Dermis microvascular lymphatic vessel endothelial cell (primary cell): ENCODE measurements around the gene ANKH. TPM values are rescaled to one million over a fixed set of nuclear protein-coding genes. Genes with fewer than 3 reads are reported as not detected.
"Not testable (repeated sequence)": the region's sequence is repeated elsewhere in the genome, so short reads cannot be mapped to it uniquely, and the experiment has no call there.

Experiments
- DNase-seq, 2 donors: peaks; one replicate each; pipeline versions ENCODE4 v3.0.0 to v3.0.0-alpha.2; 2010; ENCODE audit warnings: low read depth in 2 of 2
- total RNA-seq: library from RNA; depleted of rRNA; stranded (reverse); fragments of >200 nt; gene quantifications from 2 replicates; pipeline ENCODE4 v1.2.1, GENCODE V29; 2014

Gene ANKH
- total RNA-seq, 1 donor from 2014 or later: 12.7 TPM

DNA sequence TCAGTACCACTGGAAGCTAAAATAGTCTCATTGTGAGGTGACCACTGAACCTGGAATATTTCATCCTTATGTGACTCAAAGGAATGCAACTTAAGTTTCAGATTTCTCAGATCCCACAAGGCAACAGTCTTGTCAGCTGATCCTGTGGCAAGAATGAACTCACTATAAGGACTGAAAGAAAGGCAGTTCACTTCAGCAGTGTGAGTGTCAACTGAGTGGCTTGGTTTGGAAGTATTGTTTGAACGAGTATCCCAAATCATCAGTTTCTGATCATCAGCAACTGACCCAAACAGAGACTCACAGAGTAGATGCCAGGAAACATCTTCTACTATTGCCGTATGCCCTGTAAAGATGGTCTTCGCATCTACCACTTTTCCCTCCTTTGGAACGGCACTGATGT lies 74.2 kb downstream of the ANKH start:
- not testable (repeated sequence) for DNase-seq

DNA sequence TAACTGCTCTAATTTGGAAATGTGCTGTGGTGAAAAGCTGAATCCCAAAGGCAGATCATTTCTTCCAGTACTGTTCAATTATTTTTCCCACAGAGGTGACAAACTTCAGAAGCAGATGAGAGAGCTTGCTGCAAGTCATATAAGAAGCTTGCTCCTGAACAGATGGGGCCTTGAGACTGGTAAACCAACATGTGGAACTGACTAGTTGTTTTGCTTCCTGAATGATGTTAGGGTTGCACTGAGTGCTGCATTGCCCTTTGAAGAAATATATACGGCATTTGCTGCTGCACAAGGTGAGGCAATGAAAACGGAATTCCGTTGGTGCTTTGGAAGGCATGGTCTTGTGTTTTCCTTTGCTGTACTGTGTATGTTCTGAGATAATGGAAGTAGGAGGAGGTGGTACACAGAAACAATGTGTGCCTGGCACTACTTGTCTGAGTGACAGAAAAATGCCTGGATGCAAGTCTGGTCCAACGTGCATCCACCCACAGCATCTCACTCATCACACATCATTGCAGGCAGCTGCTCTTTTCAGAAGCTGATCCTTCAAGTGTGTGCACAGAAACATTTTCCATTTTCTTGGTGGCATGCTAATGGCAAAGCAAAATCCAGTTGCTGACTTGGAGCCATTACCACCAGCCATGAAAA lies 76.9 kb downstream of the ANKH start:
- DNase-seq: no peak

DNA sequence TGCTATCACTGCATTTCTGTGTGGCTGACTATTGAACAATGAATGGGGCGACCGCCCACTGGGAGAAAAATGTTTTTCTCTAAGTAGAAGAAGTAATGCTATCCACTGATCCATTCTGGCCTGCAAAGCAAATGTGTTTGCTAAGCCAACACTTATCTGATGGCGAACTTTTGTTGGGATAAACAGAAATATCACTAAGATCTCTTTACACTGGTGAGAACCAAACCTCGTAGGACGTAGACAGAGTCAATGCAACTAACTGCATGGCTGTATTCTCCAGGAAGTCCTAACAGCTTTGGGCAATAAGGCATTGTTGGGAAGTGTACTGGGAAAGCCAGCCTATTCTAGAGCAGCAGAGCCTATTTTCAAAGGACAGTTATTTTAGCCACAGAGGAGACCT lies 77.7 kb downstream of the ANKH start:
- no peak for DNase-seq

DNA sequence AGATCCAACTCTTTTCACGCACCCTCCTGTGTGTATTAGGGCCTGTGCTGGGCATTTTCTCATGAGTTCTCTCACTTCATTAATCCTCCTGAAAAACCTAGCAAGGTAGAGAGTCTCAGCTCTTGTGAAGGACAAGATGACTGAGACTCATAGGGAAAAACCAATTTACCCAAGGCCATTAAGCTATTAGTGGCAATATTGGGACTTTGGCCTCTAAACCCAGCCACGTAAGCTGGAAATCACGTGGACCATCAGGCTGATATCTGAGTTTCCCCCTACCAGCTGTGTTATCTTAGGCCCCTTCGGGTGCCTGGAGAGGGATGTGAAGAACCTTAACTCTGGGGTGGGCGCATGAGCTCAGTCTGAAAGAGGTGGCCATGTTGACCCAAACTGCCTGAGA lies 80.7 kb downstream of the ANKH start:
- DNase-seq: no peak

DNA sequence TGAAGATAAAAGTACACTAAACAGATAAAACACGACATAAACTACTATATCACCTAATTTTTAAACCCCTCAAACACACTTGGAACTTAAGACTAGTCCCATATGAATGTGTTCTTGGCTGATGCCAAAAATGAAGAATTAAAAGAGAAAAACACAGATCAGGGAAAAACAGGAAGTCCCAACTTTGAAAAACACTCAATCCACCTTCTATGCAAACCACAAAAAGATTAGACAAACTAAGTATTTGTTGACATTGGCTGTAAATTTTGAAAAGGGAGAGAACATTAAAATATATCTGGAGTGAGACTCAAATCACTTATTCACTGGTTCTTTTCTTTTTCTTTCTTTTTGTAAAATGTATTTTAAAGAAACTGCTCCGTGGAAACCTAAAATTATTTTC lies 81.4 kb downstream of the ANKH start:
- peak in 1 of 2 donors; percentile 24 for DNase-seq

DNA sequence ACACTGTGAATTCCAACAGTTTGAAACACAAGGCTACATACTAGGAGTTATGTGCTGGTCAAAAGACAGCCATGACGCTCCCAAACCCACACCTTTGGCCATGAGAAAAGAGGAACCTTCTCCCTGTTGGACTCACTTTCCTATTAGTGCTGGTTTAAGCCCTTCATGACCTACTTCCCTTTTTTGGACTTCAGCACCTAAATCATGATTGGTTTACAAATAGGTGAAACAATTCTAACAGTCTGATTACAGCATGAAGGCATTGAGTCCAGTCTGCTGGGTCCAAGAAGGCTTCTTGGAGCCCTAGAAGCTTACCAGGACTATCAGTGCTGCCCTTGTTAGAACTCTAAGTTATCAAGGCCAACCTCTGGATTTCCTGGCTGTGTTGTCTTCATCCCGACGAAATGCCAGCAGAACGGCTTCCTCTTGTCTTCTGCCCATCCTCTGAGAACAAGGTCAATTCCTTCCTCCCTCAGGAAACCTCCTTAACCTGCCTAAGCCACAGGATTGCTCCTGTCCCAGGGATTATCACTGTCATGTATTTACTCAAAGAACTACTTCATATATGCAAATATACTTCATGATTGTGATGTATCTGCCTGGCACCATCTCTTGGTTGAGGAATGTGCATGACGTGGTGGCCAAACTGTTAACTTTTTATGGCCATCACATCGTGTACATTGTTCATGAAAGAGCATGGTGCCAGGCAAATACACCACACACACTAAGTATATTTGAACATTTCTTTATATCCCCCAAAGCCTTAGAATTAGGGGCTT lies 83.6 kb downstream of the ANKH start:
- no peak for DNase-seq

DNA sequence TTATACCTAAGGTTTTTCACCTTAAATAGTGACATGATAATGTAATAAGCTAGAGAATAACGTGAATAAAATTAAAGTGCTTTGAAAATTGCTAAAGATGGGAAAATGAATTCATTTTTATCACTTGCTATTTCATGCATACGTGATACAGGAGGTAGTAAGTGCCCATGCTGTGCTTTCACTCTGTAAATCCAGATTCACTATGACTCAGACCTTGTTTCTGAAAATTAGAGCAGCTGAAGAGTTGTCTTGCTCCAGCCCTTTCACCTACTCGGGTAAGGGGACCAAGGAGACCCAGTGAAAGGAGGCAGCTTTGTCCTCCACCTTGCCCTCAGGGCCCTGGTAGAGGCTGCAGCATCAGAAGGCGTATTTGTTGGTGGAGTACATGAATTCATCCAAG lies 87.9 kb downstream of the ANKH start:
- DNase-seq: no peak

DNA sequence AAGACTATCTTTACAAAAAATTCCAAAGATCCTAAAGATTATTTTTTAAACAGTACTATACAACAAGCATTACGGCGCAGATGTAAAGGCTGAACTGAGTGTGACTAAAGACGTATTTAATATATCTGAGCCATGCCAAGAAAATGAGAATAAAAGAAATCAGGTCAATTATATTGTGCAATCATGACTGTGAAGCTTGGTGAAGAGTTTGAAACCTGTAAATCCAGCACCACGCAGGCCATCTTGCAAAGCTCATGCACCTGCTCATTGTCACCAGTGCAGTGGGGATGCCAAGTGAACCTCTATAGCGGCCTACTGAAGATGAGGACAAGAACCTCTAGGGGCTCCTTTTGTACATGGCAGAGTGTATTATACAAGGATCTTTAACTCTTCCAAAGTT lies 89.0 kb downstream of the ANKH start:
- no peak for DNase-seq

DNA sequence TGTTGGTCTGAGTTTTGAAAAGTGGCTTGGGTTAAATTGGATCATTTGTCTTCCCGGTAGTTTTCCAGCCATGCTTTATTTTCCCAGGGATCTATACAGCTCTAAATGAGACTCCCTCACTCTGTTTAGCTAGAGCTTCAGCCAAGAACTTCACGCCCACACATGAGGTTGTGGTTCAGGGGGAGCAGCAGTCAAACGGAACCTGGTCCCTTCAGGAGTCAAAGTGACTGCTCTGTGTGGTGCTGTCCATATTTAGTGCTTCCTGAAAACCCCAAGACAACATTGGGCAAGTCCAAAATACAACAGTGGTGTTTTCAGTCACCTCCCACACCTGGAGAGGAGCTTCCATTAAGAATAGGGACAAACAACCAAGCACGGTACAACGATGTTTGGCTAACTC lies 90.5 kb downstream of the ANKH start:
- DNase-seq: peak in 1 of 2 donors; percentile 9

DNA sequence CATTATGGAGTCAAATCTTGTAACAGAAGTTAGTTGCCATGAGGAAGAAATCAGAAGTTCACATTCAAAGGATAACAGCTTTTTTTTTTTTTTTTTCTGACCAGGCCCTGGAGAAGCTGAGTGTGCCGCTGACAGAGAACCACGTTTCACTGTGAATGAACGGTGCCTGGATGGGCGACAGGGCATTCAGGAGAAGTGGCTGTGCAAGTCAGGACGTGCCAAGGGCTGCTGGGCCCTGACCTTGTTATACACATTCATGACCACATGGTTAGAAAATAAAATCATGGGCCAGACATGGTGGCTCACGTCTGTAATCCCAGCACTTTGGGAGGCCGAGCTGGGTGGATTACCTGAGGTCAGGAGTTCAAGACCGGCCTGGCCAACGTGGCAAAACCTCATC lies 91.6 kb downstream of the ANKH start:
- no peak for DNase-seq

DNA sequence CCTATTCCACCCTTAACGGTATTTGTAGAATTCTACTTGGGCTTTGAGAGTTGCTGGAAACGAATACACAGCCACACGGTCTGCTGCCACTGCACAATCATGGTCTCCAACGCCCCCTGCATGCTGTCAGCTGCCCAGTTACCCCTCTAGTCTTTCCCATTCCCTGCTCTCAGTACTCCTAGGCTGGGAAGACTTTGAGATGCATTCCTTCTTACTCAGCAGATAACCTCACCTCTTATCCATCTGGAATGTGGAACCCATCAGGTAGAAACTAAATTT lies 92.8 kb downstream of the ANKH start:
- no peak for DNase-seq

DNA sequence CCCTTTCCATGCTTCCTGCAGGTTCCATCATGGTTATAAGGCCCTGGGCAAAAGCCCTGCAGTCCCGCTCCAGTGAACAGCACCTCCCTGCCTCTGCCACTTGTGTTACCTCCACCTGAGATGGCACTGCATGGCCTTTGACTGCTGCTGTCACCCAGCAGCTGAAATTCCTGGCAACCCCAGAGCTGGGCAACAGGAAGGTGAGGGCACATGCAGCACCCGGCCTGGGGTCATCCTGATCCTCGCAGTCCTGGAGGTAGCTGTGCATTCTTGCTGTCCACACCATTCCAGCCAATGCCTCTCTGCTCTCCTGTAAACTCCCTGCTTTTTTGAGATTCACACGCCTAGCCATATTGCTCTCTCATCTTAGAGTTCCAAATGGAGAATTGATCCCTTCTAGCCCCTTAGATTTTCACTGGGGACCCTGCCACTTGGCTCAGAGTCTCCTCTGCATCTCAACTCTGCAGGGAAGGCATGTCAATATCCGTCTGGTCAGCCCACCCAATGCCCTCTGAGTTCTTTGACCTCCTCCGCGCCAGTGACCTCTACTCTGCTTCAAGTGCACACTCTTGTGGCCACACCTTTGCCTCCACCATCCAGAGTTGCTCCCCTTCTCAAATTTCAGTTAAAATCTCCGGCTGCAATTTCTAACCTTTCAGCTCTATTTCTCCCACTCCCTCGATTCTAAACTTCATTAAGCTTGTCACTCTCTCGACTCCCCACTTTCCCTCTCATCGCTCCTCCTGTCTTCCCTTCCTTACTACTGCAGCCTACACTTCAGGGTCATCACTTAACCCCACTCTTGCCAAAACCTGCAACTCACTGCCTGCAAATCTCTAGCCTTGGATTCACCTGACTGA lies 93.4 kb downstream of the ANKH start:
- no peak for DNase-seq

DNA sequence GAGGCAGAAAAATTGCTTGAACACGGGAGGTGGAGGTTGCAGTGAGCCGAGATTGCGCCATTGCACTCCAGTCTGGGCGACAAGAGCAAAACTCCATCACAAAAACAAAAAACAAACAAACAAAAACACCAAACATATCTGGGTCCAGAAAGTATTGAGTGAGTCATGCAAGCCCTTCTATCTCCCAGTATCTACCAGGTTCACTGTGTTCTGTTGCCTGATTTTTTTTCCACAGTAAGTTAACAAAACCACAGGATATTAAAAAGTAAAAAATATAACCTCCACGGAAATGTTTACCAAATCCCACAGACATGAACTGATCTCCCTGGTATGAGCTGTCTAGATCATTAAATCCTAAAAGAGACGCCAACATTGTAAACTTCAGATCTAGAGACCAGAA lies 94.4 kb downstream of the ANKH start:
- DNase-seq: no peak

DNA sequence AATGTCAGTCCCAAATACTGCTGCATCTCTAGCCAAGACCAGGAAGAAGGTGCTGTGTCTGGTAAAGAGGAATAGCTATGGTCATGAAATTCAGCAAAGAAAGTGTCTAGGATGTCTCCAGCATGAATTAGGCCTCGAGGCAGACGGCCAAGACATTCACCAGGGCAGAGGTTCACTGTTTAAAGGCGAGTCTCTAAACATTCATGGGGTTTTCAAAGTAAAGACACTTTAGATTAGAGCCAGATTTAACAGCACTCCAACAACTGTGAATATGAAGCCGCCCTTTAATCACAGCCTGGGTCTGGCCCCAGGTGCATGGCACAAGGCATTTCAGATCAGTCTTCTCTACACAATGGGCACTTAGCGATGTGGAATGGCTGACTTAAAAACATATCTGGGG lies 95.0 kb downstream of the ANKH start:
- DNase-seq: no peak

DNA sequence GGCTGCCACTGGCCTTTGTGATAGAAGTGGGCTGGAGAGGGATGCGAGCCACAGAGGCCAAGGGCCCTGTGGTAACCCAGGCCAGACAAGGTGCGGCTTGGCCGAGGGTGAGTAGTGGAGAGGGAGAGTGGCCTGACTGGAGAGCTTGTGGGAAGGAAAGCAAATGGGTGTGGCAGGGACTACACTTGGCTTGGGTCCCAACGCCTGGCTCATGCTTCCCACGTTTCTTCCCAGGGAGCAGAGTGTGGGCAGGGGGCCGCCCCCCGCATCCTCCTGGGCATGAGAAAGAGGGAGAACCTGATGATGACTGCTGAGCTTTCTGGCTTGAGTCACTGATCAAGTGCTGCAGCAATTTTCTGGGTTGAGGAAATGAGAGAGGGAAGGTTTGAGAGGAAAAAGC lies 95.7 kb downstream of the ANKH start:
- DNase-seq: peak in 1 of 2 donors; percentile 79

DNA sequence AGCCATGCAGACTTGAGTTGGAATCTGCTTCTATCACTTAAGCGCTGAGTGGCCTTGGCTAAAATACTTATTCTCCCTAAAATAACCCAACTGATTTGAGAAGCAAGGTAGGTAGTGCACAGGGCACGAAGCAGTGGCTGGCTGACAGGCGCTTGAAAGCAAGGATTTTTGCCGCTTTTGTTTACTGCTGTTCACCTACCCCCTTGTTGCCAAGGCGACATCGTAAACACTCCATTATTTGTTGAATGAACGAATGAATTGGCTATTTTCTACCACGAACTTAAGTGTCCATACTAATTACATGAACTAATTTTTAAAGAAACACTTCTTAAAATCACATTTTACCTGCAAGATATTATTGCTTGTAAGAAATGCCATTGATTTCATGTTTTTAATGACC lies 98.0 kb downstream of the ANKH start:
- DNase-seq: no peak

DNA sequence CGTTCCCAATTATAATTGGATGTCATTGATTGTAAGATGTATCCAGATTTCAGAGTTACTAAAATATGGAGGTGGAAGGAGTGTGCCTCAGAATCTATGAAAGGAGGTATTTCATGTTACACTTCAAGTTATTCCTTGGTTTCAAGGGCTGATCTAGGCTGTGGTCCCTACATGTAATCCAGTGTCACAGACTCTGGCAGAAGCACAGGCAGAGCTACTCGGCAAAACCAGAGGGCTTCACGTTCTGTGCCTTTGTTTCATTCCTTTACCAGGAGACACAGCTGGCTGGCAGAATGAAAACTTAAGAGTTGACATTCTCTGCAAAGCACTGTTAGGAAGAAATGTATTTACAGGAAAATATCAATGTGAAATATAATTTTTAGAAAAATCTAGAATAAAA lies 99.6 kb downstream of the ANKH start:
- no peak for DNase-seq

DNA sequence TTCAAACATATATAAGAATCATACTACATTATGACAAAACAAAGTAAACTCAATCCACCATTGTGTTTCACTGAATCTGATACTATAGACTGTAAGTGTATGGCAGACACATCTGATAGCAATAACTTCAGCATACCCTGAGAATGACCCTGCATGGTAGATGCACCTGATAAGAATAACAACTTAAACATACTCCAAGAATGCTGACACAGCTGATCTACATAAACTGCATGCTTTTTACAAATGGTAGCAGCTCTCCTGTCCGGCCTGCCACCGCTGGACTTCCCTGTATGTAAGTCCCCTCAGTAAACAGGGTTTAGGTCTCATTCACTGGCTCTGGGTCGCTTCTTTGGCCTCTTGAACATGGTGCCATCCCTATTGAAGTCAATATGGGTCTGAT lies 100.4 kb downstream of the ANKH start:
- DNase-seq: no peak

DNA sequence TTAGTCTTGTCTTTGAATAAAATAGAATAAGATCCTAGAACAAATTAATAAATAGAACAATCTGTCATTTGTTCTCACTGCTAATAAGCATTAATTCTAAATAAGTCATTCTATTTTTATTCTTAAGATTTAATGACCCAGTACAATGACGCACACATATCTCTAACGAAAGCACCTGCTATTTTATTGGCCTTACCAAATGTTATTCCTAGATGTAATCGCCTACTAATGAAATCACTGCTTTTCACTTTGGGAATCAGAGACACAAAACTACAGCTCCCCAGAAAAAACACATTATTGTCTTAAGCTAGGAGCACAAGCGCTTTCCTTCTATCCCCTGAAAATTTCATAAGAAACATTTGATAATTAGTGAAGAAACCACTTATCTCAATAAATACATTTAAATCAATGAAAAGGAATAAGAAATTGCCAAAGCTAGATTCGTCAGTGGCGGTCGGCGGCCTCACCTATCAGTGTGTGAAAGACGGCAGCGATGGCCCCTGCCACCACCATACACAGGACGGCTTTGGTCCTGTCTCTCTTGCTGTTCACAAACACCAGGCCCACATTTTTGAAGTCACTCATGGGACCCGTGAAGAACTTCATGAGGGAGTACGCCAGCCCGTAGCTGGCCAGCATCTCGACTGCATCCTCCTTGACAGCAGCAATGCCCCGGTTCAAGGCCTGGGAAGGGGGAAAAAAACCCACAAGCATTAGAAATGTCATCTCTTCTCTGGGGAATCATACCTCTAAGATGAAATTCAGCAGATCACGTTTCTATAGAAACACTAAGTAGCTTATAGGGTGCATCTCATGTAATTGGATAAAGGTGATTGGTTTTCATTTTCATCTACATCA lies 102.8 kb downstream of the ANKH start:
- DNase-seq: no peak

DNA sequence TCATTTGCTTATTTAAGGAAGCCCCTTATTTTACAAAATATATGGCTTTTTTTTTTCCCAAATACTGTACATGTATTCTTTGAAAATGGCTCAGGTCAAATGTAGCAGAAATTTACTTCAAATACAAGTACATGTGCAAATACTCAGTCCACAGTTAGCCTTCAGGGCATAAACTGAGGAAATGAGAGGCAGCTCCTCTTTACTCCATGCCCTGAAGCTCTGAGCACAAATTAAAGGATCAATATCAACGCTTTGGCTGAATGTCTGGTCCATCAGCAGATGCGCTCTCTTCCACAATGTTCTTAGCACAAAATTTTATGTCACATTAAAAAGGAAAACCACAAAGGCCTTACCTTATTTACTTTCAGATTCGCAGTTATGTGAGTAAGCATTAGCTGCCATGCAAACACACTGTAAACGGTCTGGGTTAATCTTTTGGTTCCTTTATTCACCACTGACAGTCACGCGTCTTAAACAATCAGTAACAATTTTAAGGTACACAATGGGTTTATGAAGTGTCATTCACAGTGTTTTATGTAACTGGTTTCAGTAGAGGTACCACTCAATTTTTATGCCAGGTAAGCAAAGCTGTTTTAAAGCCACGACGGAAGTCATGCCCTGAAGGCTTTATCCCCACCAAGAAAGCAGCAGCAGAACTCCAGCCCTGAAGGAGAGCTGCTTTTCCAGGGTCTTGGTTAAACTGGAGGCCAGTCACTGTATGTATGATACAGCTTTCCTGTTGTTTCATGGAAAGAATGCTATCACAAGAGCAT lies 103.7 kb downstream of the ANKH start:
- no peak for DNase-seq

DNA sequence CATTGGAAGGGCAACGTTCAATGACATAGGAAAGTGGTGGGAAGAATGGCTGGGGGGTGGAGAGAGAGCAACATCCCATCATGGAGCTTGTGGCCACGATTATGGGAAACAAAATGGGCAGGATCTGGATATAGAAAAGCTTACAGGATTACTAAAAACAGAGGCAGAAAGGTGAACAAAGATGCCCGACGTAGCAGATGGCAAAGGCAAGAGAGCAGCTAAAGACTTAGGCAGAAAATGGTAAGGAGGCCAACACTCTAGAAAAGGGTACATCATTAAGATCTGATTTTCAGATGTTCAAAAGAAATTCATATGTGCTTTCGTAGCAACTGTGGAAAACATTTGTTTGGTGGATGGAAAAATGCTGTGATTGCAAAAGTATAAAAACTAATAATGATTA lies 104.5 kb downstream of the ANKH start:
- no peak for DNase-seq
